ENCODE measurements around the gene TMEM45B. TPM values are rescaled to one million over a fixed set of nuclear protein-coding genes. Genes with fewer than 3 reads are reported as not detected.

Gene TMEM45B
- total and polyA plus RNA-seq, 2 experiments from 2014 or later: 0.11 to 0.38 TPM

- no peaks in the 10 kb centered on the region for H3K79me2 ChIP-seq (replicated peaks; ENCODE audit: insufficient read depth)
- H3K9me3 Mint-ChIP-seq: no peaks in the 10 kb centered on the region
- no peak overlapping the region for H3K4me2 ChIP-seq
- H3K27me3 Mint-ChIP-seq (ENCODE audit: insufficient read depth, low read depth, poor library complexity): peaks cover 7% of the 10 kb centered on the region
- H3K4me3 ChIP-seq: no peak overlapping the region
- H3K27ac ChIP-seq (ENCODE audit: low read depth): no peak overlapping the region
- no peak overlapping the region for H2AFZ ChIP-seq
- TF ChIP-seq EZH2 (IDR thresholded peaks at IDR 0.05; ENCODE audit: low read depth, unreplicated experiment) (no peak), ZNF462 (CRISPR knock-in tag; IDR thresholded peaks at IDR 0.05) (no peak), JUNB (IDR thresholded peaks at IDR 0.05; ENCODE audit: unreplicated experiment) (no peak), STAT1 (IDR thresholded peaks at IDR 0.05; ENCODE audit: unreplicated experiment) (no peak), NANOG (IDR thresholded peaks at IDR 0.05; ENCODE audit: borderline replicate concordance) (no peak), POLR2AphosphoS5 (IDR thresholded peaks at IDR 0.05; ENCODE audit: low read depth) (no peak), EZH2phosphoT487 (IDR thresholded peaks at IDR 0.05; ENCODE audit: unreplicated experiment) (no peak), CREB1 (CRISPR knock-in tag; IDR thresholded peaks at IDR 0.05; ENCODE audit: low read depth) (no peak), CTCF (conservative IDR thresholded peaks at IDR 0.05; ENCODE audit: low read depth in 2 of 2) (no peak)
- no peaks in the 10 kb centered on the region for H3F3A ChIP-seq (replicated peaks; ENCODE audit: low read depth)
- ATAC-seq (no peak), DNase-seq (ENCODE audit: low spot score) (no peak)
- H3K36me3 ChIP-seq (ENCODE audit: insufficient read depth): no peaks in the 10 kb centered on the region
- peaks cover 2% of the 10 kb centered on the region; the same call in 1 of the 3 replicates for H3K4me1 Mint-ChIP-seq
- no peak overlapping the region for H3K4me3 Mint-ChIP-seq
- no peaks in the 10 kb centered on the region for H4K20me1 ChIP-seq (replicated peaks; ENCODE audit: insufficient read depth)
- H3K27ac Mint-ChIP-seq: no peak overlapping the region
- H3K27me3 ChIP-seq (ENCODE audit: insufficient read depth): no peaks in the 10 kb centered on the region
- no peaks in the 10 kb centered on the region for H3K36me3 Mint-ChIP-seq (ENCODE audit: low read depth)
- H3K4me1 ChIP-seq (ENCODE audit: insufficient read depth): no peaks in the 10 kb centered on the region
- H3K9me2 ChIP-seq (ENCODE audit: insufficient read depth): 0 out of 2 replicates have a peak, but pooled peaks cover 3% of the 10 kb centered on the region
Measured at GRCh38 chr11:129852125-129852740, 36.6 kb downstream of the TMEM45B start.

All from GM23338 (cell line).